Measurements from ENCODE around the gene ALG12. TPM values are rescaled to one million over a fixed set of nuclear protein-coding genes. Genes with fewer than 3 reads are reported as not detected.

ALG12 gene
- polyA plus RNA-seq, 1 of the 3 experiments (the other 2 are of a cell fraction) = 9.9 TPM

GRCh38 chr22:49856766-49857618 lies 61.2 kb downstream of the ALG12 start:
- no peak for TF ChIP-seq PBX3 (IDR thresholded peaks at IDR 0.05)
- TF ChIP-seq IRF3 (IDR thresholded peaks at IDR 0.05; ENCODE audit: low read depth, low read length) = no peak
- TF ChIP-seq RAD21 (IDR thresholded peaks at IDR 0.05; ENCODE audit: low read length) = no peak
- TF ChIP-seq NFIC (IDR thresholded peaks at IDR 0.05; ENCODE audit: borderline replicate concordance) = no peak
- no peak for TF ChIP-seq FOSL2 (IDR thresholded peaks at IDR 0.05; ENCODE audit: borderline replicate concordance, low read depth)
- TF ChIP-seq GABPA (IDR thresholded peaks at IDR 0.05; ENCODE audit: low read depth) = no peak
- no peak for TF ChIP-seq POLR2AphosphoS5 (IDR thresholded peaks at IDR 0.05; ENCODE audit: low read depth, low read length)
- POLR2A ChIA-PET = no interaction called here
- Histone ChIP-seq H3K4me2 (no peak overlapping the region), H3K79me2 (ENCODE audit: insufficient read depth) (peaks cover 74% of the 10 kb centered on the region), H3K4me1 (ENCODE audit: control insufficient read depth in 1 of 2, insufficient read depth in 2 of 2, low read depth in 1 of 2, low read length in 1 of 2) (peaks cover 0 to 24% of the 10 kb centered on the region in 2 experiments; a peak in 2 of 4 replicates), H3K9me2 (no peaks in the 10 kb centered on the region), H3K27ac (ENCODE audit: low read depth in 2 of 2, low read length in 1 of 2) (no peak overlapping the region), H3K4me3 (ENCODE audit: low read depth in 2 of 2, low read length in 1 of 2) (no peak overlapping the region), H3K36me3 (replicated peaks in 1 of 2; ENCODE audit: control insufficient read depth in 1 of 2, insufficient read depth in 2 of 2, low read length in 1 of 2) (peaks cover 0 to 2% of the 10 kb centered on the region in 2 experiments), H3K9me3 (no peaks in the 10 kb centered on the region), H2AFZ (ENCODE audit: low read depth) (no peak overlapping the region), H4K20me1 (ENCODE audit: insufficient read depth) (peaks cover 77% of the 10 kb centered on the region), H3K27me3 (ENCODE audit: insufficient read depth) (no peaks in the 10 kb centered on the region), H3F3A (replicated peaks; ENCODE audit: insufficient read depth) (peaks cover 11% of the 10 kb centered on the region), H3K9ac (no peak overlapping the region)
- 92% methylated on average over 15 of the region's 31 CpGs for WGBS (ENCODE audit: low lambda C conversion rate)
- CTCF ChIA-PET = interaction anchor here (1.5 kb wide), 1 partner anchor 14 kb away, joined by 4 read pairs; no protein-coding TSS in a partner anchor
- DNase-seq = no peak

- peaks cover 0 to 2% of the 10 kb centered on the region in 2 experiments for H3K36me3 ChIP-seq (replicated peaks in 1 of 2; ENCODE audit: control insufficient read depth in 1 of 2, insufficient read depth in 2 of 2, low read length in 1 of 2)
- no peaks in the 10 kb centered on the region for H3K27me3 ChIP-seq (ENCODE audit: insufficient read depth)
- H3K9me2 ChIP-seq = no peaks in the 10 kb centered on the region
- DNase-seq = no peak
- H3F3A ChIP-seq (replicated peaks; ENCODE audit: insufficient read depth) = peaks cover 11% of the 10 kb centered on the region
- no peak overlapping the region for H3K27ac ChIP-seq (ENCODE audit: low read depth in 2 of 2, low read length in 1 of 2)
- TF ChIP-seq USF1 (IDR thresholded peaks at IDR 0.05; ENCODE audit: borderline replicate concordance, low read depth) (no peak), TEAD4 (IDR thresholded peaks at IDR 0.05; ENCODE audit: borderline replicate concordance, insufficient read depth) (no peak), RCOR1 (IDR thresholded peaks at IDR 0.05; ENCODE audit: low read length) (no peak), CHD2 (IDR thresholded peaks at IDR 0.05; ENCODE audit: low read length, partially characterized antibody) (no peak)
- no peaks in the 10 kb centered on the region for H3K9me3 ChIP-seq
- WGBS (ENCODE audit: low lambda C conversion rate) = 100% methylated on average over 6 of the region's 23 CpGs
- ChIA-PET POLR2A (no interaction called here), CTCF (interaction anchor here (0.7 to 1.5 kb wide), 2 partner anchors 15 to 93 kb away, joined by 4 read pairs; no protein-coding TSS in a partner anchor)
- peak overlapping the region; percentile 95 for H3K4me2 ChIP-seq
- peaks cover 67% of the 10 kb centered on the region for H3K79me2 ChIP-seq (ENCODE audit: insufficient read depth)
- no peak overlapping the region for H2AFZ ChIP-seq (ENCODE audit: low read depth)
- H3K4me3 ChIP-seq (ENCODE audit: low read depth in 2 of 2, low read length in 1 of 2) = no peak overlapping the region
- H3K4me1 ChIP-seq (ENCODE audit: control insufficient read depth in 1 of 2, insufficient read depth in 2 of 2, low read depth in 1 of 2, low read length in 1 of 2) = peaks cover 0 to 21% of the 10 kb centered on the region in 2 experiments; a peak in 2 of 4 replicates
- H4K20me1 ChIP-seq (ENCODE audit: insufficient read depth) = peaks cover 71% of the 10 kb centered on the region
- no peak overlapping the region for H3K9ac ChIP-seq
Measured at GRCh38 chr22:49856343-49856742, 61.9 kb downstream of the ALG12 start.
